ENCODE results near the gene CTNNBL1.

- TF ChIP-seq CTCF (conservative IDR thresholded peaks at IDR 0.05; ENCODE audit: low read depth in 2 of 2) (no peak), POLR2AphosphoS5 (IDR thresholded peaks at IDR 0.05; ENCODE audit: low read depth) (no peak), EZH2 (IDR thresholded peaks at IDR 0.05; ENCODE audit: low read depth, unreplicated experiment) (no peak), CREB1 (CRISPR knock-in tag; IDR thresholded peaks at IDR 0.05; ENCODE audit: low read depth) (no peak), EZH2phosphoT487 (IDR thresholded peaks at IDR 0.05; ENCODE audit: unreplicated experiment) (no peak), REST (IDR thresholded peaks at IDR 0.05; ENCODE audit: unreplicated experiment) (no peak), ZNF331 (CRISPR knock-in tag; IDR thresholded peaks at IDR 0.05; ENCODE audit: low read depth) (no peak), NANOG (IDR thresholded peaks at IDR 0.05; ENCODE audit: borderline replicate concordance) (no peak), ZNF114 (CRISPR knock-in tag; IDR thresholded peaks at IDR 0.05) (no peak), ZNF462 (CRISPR knock-in tag; IDR thresholded peaks at IDR 0.05) (no peak), JUNB (IDR thresholded peaks at IDR 0.05; ENCODE audit: unreplicated experiment) (no peak)
Observed at GRCh38 chr20:37919389-37920040, 225.7 kb downstream of the CTNNBL1 start.

Data from GM23338 (cell line).